Mammary epithelial cell (primary cell): ENCODE data around the gene PSAP.
A peak's percentile ranks its signal among the peaks of the same experiment; 100 is the strongest.

Experiments
- CTCF ChIP-seq, 2 donors: IDR thresholded peaks in 1 of 2; conservative IDR thresholded peaks in 1 of 2; 2 replicates each; pipeline ENCODE4 v1.5.1; 2011 to 2012; ENCODE audit warnings: inconsistent platforms in 2 of 2, low read length in 2 of 2, mild to moderate bottlenecking in 2 of 2, control low read depth in 1 of 2, low read depth in 1 of 2; ENCODE audit not compliant: insufficient read depth in 1 of 2; ENCODE audit errors: extremely low read depth in 1 of 2
- EZH2 ChIP-seq: IDR thresholded peaks from 2 replicates; pipeline ENCODE4 v1.6.1; 2012; ENCODE audit warnings: low read length, inconsistent platforms, borderline replicate concordance

GRCh38 chr10:71889388-71889987 is 38.4 kb upstream of the PSAP start:
- TF ChIP-seq CTCF (conservative IDR thresholded peaks at IDR 0.05 in 1 of 2, IDR thresholded peaks at IDR 0.05 in 1 of 2; ENCODE audit: extremely low read depth in 1 of 2, insufficient read depth in 1 of 2, low read depth in 1 of 2, low read length in 2 of 2) (peak in 1 of 2 donors; percentile 42), EZH2 (no peak)
